ENCODE results near the gene NAT8.

- TF ChIP-seq POLR2AphosphoS5 (IDR thresholded peaks at IDR 0.05; ENCODE audit: low read depth) (no peak), CTCF (IDR thresholded peaks at IDR 0.05; ENCODE audit: insufficient read depth, low read length) (no peak), REST (IDR thresholded peaks at IDR 0.05; ENCODE audit: insufficient replicate concordance, low read depth) (no peak)
Measured at GRCh38 chr2:73611867-73612266, 30.4 kb downstream of the NAT8 start.
